Neural progenitor cell (in vitro differentiated cells): ENCODE results near the gene ADAMTS12. TPM values are rescaled to one million over a fixed set of nuclear protein-coding genes. Genes with fewer than 3 reads are reported as not detected.

Experiments
- DNase-seq: peaks from one replicate; pipeline ENCODE4 v3.0.0-alpha.2; 2016; ENCODE audit warnings: low spot score
- H2AFZ ChIP-seq: fragments of 200-600 bp; sonication (generic); replicated peaks from 2 replicates; pipeline ENCODE4 v1.6.1; 2016; ENCODE audit warnings: antibody characterized with exemption
- H3F3A ChIP-seq: fragments of 200-600 bp; sonication (generic); 2 replicates; pipeline ENCODE4 v1.6.1; 2016; ENCODE audit warnings: antibody characterized with exemption, low read depth
- H3K27ac ChIP-seq: fragments of 200-600 bp; sonication (generic); 2 replicates; pipeline ENCODE4 v1.5.1; 2016; ENCODE audit warnings: mild to moderate bottlenecking
- H3K27me3 ChIP-seq: fragments of 200-600 bp; sonication (generic); 2 replicates; pipeline ENCODE4 v1.6.1; 2016; ENCODE audit warnings: mild to moderate bottlenecking, moderate library complexity
- H3K36me3 ChIP-seq: fragments of 200-600 bp; sonication (generic); 2 replicates; pipeline ENCODE4 v1.5.1; 2016
- H3K4me1 ChIP-seq: fragments of 200-600 bp; sonication (generic); 2 replicates; pipeline ENCODE4 v1.6.1; 2016; ENCODE audit warnings: mixed run types
- H3K4me2 ChIP-seq: fragments of 200-600 bp; sonication (generic); 2 replicates; pipeline ENCODE4 v1.6.1; 2016
- H3K4me3 ChIP-seq: fragments of 200-600 bp; sonication (generic); 2 replicates; pipeline ENCODE4 v1.5.1; 2016
- H3K79me2 ChIP-seq: fragments of 200-600 bp; sonication (generic); 2 replicates; pipeline ENCODE4 v1.6.1; 2016; ENCODE audit warnings: low read depth
- H3K9ac ChIP-seq: fragments of 200-600 bp; sonication (generic); 2 replicates; pipeline ENCODE4 v1.6.1; 2016
- H3K9me3 ChIP-seq: fragments of 200-600 bp; sonication (generic); 2 replicates; pipeline ENCODE4 v1.5.1; 2016; ENCODE audit warnings: low read depth
- H4K20me1 ChIP-seq: fragments of 200-600 bp; sonication (generic); 2 replicates; pipeline ENCODE4 v1.6.1; 2016; ENCODE audit warnings: low read depth
- H3K27ac Mint-ChIP-seq: 3 replicates; pipeline ENCODE4 v1.8.0; 2021; ENCODE audit warnings: mixed read lengths
- H3K27me3 Mint-ChIP-seq: 2 replicates; pipeline ENCODE4 v1.8.0; 2022; ENCODE audit warnings: low read depth, mild to moderate bottlenecking, inconsistent platforms, moderate library complexity, mixed read lengths; ENCODE audit not compliant: insufficient read depth
- H3K36me3 Mint-ChIP-seq: 3 replicates; pipeline ENCODE4 v1.8.0; 2021; ENCODE audit warnings: mixed read lengths
- H3K4me1 Mint-ChIP-seq: 3 replicates; pipeline ENCODE4 v1.8.0; 2021; ENCODE audit warnings: mixed read lengths
- H3K4me3 Mint-ChIP-seq: 3 replicates; pipeline ENCODE4 v1.8.0; 2021; ENCODE audit warnings: mild to moderate bottlenecking, moderate library complexity, mixed read lengths
- H3K9me3 Mint-ChIP-seq: 3 replicates; pipeline ENCODE4 v1.8.0; 2020; ENCODE audit warnings: mixed read lengths
- EZH2 ChIP-seq: fragments of 200-600 bp; sonication (generic); IDR thresholded peaks from 2 replicates; pipeline ENCODE4 v1.6.1; 2017; ENCODE audit warnings: antibody characterized with exemption, mild to moderate bottlenecking, moderate library complexity
- EZH2phosphoT487 ChIP-seq: fragments of 200-600 bp; sonication (generic); IDR thresholded peaks from 2 replicates; pipeline ENCODE4 v1.6.1; 2017; ENCODE audit warnings: antibody characterized with exemption
- total RNA-seq: library from RNA; depleted of rRNA; stranded (reverse); fragments of >200 nt; gene quantifications from 2 replicates; pipeline ENCODE4 v1.2.3, GENCODE V29; 2015; ENCODE audit warnings: low replicate concordance
- TF ChIP-seq, protein P1 (sequence below): fragments of 200-600 bp; sonication (generic); IDR thresholded peaks from 2 replicates; pipeline ENCODE4 v1.5.1; 2017; ENCODE audit warnings: antibody characterized with exemption, mild to moderate bottlenecking

Gene ADAMTS12, protein sequence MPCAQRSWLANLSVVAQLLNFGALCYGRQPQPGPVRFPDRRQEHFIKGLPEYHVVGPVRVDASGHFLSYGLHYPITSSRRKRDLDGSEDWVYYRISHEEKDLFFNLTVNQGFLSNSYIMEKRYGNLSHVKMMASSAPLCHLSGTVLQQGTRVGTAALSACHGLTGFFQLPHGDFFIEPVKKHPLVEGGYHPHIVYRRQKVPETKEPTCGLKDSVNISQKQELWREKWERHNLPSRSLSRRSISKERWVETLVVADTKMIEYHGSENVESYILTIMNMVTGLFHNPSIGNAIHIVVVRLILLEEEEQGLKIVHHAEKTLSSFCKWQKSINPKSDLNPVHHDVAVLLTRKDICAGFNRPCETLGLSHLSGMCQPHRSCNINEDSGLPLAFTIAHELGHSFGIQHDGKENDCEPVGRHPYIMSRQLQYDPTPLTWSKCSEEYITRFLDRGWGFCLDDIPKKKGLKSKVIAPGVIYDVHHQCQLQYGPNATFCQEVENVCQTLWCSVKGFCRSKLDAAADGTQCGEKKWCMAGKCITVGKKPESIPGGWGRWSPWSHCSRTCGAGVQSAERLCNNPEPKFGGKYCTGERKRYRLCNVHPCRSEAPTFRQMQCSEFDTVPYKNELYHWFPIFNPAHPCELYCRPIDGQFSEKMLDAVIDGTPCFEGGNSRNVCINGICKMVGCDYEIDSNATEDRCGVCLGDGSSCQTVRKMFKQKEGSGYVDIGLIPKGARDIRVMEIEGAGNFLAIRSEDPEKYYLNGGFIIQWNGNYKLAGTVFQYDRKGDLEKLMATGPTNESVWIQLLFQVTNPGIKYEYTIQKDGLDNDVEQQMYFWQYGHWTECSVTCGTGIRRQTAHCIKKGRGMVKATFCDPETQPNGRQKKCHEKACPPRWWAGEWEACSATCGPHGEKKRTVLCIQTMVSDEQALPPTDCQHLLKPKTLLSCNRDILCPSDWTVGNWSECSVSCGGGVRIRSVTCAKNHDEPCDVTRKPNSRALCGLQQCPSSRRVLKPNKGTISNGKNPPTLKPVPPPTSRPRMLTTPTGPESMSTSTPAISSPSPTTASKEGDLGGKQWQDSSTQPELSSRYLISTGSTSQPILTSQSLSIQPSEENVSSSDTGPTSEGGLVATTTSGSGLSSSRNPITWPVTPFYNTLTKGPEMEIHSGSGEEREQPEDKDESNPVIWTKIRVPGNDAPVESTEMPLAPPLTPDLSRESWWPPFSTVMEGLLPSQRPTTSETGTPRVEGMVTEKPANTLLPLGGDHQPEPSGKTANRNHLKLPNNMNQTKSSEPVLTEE (N-terminal part only)
- 15.6 and 16.7 TPM in 2 replicates for total RNA-seq

DNA sequence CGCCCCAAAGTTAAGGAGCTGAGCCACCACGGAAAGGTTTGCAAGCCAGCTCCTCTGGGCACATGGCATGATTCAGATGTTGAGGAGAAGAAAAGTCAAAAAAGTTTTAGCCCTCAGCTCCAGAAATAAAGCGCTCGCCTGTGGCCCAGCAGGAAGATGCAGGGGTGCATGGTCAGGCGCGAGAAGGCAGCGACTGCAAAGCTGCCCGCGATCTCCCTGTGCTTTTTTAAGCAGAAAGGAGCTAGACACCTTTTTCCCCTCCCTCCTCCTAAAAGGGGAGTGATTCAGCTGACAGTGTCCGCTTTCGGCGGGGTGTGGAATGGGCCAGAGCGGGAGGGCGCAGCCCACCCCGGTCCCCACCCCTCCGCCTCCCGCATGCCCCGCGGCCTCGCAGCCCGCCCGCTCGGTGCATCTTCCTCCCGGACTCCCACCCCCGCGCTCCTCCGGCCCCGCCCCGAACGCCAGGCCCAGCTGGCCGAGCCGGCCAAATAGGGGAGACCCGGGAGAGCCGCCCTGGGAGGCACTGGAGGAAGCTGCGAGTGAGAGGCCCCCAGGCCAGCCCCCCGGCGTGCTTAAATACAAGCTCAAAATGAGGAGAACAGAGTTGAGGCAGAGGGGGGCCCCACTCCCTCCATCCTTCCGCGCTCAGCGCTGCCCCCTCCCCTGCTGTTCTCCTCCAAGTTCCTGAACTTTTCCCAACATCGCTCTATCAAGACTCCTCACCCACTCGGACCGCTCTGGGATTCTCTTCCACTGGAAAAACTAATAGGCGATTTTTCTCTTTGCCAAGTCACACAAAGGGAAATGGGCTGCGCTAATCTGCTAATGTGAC is at the start of gene ADAMTS12:
ADAMTS12 (minus strand) TSS at position 203 of the 832 bp plus-strand sequence; CDS start at position 69, 134 bp downstream.
- Mint-ChIP-seq H3K36me3 (no peaks in the 10 kb centered on the region), H3K27me3 (peaks cover 6% of the 10 kb centered on the region), H3K4me1 (peaks cover 35% of the 10 kb centered on the region), H3K27ac (peak within 1 kb of the TSS; percentile 86), H3K9me3 (no peaks in the 10 kb centered on the region), H3K4me3 (peak within 1 kb of the TSS; percentile 93)
- Histone ChIP-seq H3K79me2 (peaks cover 45% of the 10 kb centered on the region), H3K4me2 (peak within 1 kb of the TSS; percentile 93), H3F3A (peaks cover 36% of the 10 kb centered on the region), H3K27ac (peak within 1 kb of the TSS; percentile 44), H3K9me3 (no peaks in the 10 kb centered on the region), H3K27me3 (no peaks in the 10 kb centered on the region), H3K9ac (no peak within 1 kb of the TSS), H3K36me3 (no peaks in the 10 kb centered on the region), H3K4me3 (peak within 1 kb of the TSS; percentile 61), H2AFZ (peak within 1 kb of the TSS; percentile 67), H3K4me1 (peaks cover 36% of the 10 kb centered on the region), H4K20me1 (no peaks in the 10 kb centered on the region)
- DNase-seq: peak; percentile 84
- TF ChIP-seq EZH2: no peak
- no peak for TF ChIP-seq EZH2phosphoT487
- TF ChIP-seq, protein P1, sequence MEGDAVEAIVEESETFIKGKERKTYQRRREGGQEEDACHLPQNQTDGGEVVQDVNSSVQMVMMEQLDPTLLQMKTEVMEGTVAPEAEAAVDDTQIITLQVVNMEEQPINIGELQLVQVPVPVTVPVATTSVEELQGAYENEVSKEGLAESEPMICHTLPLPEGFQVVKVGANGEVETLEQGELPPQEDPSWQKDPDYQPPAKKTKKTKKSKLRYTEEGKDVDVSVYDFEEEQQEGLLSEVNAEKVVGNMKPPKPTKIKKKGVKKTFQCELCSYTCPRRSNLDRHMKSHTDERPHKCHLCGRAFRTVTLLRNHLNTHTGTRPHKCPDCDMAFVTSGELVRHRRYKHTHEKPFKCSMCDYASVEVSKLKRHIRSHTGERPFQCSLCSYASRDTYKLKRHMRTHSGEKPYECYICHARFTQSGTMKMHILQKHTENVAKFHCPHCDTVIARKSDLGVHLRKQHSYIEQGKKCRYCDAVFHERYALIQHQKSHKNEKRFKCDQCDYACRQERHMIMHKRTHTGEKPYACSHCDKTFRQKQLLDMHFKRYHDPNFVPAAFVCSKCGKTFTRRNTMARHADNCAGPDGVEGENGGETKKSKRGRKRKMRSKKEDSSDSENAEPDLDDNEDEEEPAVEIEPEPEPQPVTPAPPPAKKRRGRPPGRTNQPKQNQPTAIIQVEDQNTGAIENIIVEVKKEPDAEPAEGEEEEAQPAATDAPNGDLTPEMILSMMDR: no peak

DNA sequence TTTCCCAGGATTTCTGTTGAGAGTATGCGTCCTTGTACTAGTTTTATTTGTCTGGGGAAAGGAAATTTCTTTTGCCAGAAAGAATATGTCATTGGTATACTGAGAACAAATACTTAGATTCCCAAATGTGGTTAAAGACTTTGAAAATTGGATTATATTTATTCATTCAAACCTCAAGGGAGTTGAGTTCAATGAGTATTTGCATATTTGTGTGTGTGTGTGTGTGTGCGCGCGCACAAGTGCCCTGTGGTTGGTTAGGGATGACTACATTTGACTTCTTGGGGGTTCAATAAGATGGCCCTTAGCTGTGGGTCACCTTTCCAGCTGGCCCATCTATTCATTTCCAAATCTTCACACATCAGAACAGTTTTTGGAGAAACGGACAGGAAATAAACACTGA is 49.3 kb upstream of the ADAMTS12 start:
- no peaks in the 10 kb centered on the region for H3F3A ChIP-seq
- H3K4me3 ChIP-seq: no peak overlapping the region
- H4K20me1 ChIP-seq: no peaks in the 10 kb centered on the region
- no peak overlapping the region for H2AFZ ChIP-seq
- H3K4me3 Mint-ChIP-seq: no peak overlapping the region
- H3K27ac Mint-ChIP-seq: no peak overlapping the region
- H3K27me3 Mint-ChIP-seq: peaks cover 2% of the 10 kb centered on the region
- H3K9me3 ChIP-seq: no peaks in the 10 kb centered on the region
- H3K79me2 ChIP-seq: no peaks in the 10 kb centered on the region
- no peaks in the 10 kb centered on the region for H3K9me3 Mint-ChIP-seq
- H3K9ac ChIP-seq: no peak overlapping the region
- no peak for TF ChIP-seq EZH2phosphoT487
- TF ChIP-seq EZH2: no peak
- TF ChIP-seq, protein P1: no peak
- no peak for DNase-seq
- H3K4me1 Mint-ChIP-seq: peaks cover 2% of the 10 kb centered on the region
- H3K4me2 ChIP-seq: no peak overlapping the region
- H3K27me3 ChIP-seq: peaks cover 21% of the 10 kb centered on the region
- H3K27ac ChIP-seq: no peak overlapping the region
- no peaks in the 10 kb centered on the region for H3K36me3 Mint-ChIP-seq
- no peaks in the 10 kb centered on the region for H3K36me3 ChIP-seq
- H3K4me1 ChIP-seq: no peaks in the 10 kb centered on the region
